Measurements from ENCODE around the gene CHAD. TPM values are rescaled to one million over a fixed set of nuclear protein-coding genes. Genes with fewer than 3 reads are reported as not detected.
A peak's percentile ranks its signal among the peaks of the same experiment; 100 is the strongest.
"Not testable (repeated sequence)": the region's sequence is repeated elsewhere in the genome, so short reads cannot be mapped to it uniquely, and the experiment has no call there.

The CHAD gene
- total RNA-seq, 1 donor from 2014 or later: 0.27 TPM

- intact Hi-C loops (cut with DNase I): no loop called here
- ATAC-seq (ENCODE audit: poor library complexity) (no peak), DNase-seq (no peak)
These were observed 23.6 kb downstream of the CHAD start for GRCh38 chr17:50444841-50445715.

DNA sequence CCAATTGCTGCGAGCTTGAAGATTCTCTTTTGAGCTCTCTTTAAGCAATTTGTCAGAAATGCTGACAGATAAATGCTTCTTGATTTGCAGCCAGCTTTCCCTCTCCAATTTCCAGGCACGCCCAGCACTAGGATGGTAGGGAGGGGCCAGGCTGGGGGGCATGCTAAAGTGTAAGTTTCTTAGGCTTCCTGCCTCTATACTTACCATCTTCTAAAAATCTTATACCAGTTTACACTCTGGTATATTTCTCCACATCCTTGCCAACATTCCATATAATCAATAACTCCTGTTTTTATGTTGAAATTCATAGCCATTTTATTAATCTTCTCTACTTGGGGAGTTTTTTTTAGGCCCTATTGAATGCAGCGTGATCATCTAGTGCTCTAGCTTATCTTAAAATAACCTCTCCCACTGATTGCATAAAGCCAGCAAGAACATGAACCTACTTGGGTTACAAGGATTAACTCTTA, 25.1 kb downstream of the CHAD start:
- intact Hi-C loops (cut with DNase I): no loop called here
- DNase-seq (no peak), ATAC-seq (ENCODE audit: poor library complexity) (peak; percentile 69)

- ATAC-seq (ENCODE audit: poor library complexity): no peak
- intact Hi-C loops (cut with DNase I): no loop called here
- DNase-seq: no peak
These were observed 27.5 kb downstream of the CHAD start for GRCh38 chr17:50440838-50441829.

- ATAC-seq (ENCODE audit: poor library complexity): no peak
- intact Hi-C loops (cut with DNase I): no loop called here
These were observed 28.4 kb downstream of the CHAD start for GRCh38 chr17:50440172-50440837.

DNA sequence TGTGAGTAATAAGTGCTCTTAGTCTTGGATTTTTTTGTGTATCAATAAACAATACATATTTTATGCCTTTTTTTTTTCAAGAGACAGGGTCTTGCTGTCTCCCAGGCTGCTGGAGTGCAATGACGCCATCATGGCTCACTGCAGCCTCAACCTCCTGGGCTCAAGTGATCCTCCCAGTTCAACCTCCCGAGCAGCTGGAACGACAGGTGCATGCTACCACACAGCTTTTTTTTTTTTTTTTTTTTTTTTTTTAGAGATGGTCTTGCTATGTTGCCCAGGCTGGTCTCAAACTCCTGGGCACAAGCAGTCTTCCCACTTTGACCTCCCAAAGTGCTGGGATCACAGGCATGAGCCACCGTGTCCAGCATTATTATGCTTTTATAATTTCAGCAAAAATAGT, 29.7 kb downstream of the CHAD start:
- DNase-seq: no peak
- no peak for ATAC-seq (ENCODE audit: poor library complexity)
- intact Hi-C loops (cut with DNase I): no loop called here

More at GRCh38 chr17:50440172-50440837, 28.4 kb downstream of the CHAD start:
- no peak for DNase-seq

- intact Hi-C loops (cut with DNase I): no loop called here
- ATAC-seq (ENCODE audit: poor library complexity): no peak
- DNase-seq: no peak
These were observed 31.3 kb downstream of the CHAD start for GRCh38 chr17:50437409-50437808.

DNA sequence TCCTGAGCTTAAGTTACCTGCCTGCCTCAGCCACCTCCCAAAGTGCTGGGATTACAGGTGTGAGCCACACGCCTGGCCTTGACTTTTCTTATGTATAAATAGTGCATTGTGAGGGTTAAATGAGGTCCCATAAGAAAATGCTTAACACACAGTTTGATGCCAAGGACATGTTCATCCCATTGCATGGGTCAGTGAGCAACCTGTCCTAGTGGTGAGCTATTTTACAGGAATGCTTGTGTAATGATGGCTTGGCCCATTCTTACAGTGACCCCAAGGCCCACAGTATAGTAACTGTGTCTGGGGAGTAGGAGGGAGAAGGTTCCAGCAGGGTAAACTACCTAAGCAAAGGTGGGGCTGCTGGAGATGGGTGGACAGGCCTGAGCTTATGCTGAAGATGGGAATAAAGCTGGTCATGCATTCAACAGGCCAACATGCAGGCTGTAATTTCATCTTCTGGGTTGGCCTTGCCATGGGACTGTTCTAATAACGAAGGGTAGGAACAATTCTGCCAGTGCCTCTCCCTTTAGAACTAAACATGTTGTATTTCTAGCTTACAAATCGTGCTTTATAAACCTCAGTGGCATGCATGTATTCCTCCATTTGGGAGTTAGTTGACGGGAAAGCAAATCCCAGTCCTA, 36.4 kb downstream of the CHAD start:
- DNase-seq (no peak), ATAC-seq (ENCODE audit: poor library complexity) (no peak)
- intact Hi-C loops (cut with DNase I): no loop called here

DNA sequence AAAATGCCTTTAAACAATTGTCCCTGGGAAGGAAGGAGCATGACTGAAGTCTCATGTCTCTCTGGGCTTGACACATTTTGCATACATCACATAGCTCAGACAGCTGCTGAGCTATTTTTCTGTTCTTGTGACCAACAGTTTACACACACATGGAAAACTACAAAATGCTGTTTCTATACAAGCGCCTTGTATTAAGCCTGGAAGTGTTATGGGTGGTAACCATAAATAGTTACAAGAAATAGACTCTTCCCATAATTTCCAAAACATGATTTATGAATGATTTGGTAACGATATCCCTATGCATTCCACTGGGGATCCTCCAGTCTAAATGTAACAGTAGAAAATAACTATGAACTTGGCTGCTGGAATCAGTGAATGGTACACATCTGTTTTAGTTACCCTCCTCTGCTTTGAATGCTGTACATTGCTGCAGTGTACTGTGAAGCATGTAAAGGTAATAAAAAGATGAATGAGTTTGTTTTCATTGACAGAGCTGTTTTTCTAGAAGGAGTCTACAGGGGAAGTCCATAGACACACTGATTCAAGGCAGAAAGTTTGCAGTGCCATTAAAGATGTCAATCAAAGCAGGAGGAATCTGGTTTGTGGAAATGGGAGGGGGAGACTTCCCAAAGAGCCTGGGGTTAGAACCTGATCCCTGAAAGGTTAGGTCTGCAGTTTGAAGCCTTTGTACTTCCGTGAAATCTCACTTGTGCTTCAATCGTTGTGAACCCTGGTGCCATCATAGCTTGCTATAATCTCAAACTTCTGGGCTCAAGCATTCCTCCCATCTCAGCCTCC, 37.7 kb downstream of the CHAD start:
- intact Hi-C loops (cut with DNase I): no loop called here
- DNase-seq (no peak), ATAC-seq (ENCODE audit: poor library complexity) (no peak)

- DNase-seq (no peak), ATAC-seq (ENCODE audit: poor library complexity) (no peak)
- intact Hi-C loops (cut with DNase I): no loop called here
These were observed 38.9 kb downstream of the CHAD start for GRCh38 chr17:50429793-50430192.

GRCh38 chr17:50428831-50429424, 39.8 kb downstream of the CHAD start:
- DNase-seq (no peak), ATAC-seq (ENCODE audit: poor library complexity) (no peak)
- intact Hi-C loops (cut with DNase I): no loop called here

DNA sequence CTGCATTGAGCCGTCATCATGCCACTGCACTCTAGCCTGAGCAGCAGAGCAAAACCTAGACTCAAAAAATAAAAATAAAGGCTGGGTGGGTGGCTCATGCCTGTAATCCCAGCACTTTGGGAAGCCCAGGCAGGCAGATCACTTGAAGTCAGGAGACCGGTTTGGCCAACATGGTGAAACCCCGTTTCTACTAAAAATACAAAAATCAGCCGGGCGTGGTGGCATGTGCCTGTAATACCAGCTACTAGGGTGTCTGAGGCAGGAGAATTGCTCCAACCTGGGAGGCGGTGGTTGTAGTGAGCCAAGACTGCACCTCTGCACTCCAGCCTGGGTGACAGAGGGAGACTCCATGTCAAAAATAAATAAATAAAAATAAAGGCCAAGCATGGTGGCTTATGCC, 40.6 kb downstream of the CHAD start:
- intact Hi-C loops (cut with DNase I); DNase-seq: not testable (repeated sequence)

DNA sequence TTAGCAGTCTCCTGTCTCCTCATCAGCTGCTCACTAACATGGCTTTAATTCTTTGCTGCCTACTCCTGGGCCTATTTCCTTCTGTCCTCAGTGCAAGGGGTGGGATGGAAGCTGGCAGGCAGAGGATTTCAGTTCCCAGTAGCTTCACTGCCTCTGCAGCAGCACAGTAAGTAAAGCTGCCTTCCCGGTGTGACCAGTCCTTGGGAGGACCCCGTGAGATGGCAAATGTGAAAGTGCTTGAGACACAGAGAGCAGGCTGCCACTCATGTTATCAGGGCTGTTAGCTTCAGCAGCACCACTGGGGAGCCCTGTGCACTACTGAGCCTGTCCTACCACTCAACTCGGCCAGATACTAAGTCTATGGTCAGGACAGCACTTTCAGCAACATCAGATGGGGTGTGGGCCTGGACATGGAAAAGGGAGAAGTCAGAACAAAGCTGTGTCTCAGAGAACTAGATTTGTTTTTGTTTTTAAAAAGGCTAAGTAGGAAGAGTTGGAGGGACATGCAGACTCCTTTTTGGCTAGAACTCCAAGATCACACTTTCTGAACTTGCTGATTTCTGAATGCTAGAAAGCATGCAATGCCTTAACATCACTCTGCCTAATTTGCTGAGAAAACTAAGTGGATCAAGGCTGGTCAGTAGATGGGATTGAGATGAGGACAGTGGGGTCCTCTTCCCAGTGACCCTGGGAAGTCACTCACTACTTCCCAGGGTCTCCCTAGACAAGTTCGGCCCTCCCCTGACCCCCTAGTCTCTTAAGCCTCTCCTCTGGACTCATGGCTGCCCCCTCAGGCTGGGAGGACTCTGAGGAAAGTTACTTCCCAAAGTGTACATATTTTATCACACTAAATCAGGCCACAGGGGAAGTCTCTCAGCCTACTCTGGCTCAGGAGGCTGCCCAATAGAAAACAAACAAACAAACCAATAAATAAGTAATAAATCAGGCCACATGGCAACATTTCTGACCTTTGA, 41.6 kb downstream of the CHAD start:
- ATAC-seq (ENCODE audit: poor library complexity) (peak; percentile 66), DNase-seq (peak; percentile 46)
- intact Hi-C loops (cut with DNase I): no loop called here

More for the DNA sequence above, 40.6 kb downstream of the CHAD start:
- ATAC-seq (ENCODE audit: poor library complexity): not testable (repeated sequence)

DNA sequence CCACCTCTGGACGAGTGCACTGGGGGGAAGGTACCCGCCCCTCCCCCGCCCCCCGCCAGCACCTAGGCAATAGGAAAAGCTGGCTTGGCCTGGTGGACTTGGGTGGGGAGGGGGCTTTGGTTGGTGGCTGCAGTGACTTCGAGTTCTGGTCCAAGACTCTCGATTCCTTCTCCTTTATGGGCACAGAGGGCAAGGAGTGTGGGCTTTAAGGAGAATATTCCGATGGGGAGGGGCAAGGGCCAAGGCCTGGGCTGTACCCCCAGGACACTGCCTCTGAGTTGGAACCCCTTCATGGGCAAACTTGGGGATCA, 42.3 kb downstream of the CHAD start:
- ATAC-seq (ENCODE audit: poor library complexity) (peak; percentile 17), DNase-seq (no peak)
- intact Hi-C loops (cut with DNase I): no loop called here

DNA sequence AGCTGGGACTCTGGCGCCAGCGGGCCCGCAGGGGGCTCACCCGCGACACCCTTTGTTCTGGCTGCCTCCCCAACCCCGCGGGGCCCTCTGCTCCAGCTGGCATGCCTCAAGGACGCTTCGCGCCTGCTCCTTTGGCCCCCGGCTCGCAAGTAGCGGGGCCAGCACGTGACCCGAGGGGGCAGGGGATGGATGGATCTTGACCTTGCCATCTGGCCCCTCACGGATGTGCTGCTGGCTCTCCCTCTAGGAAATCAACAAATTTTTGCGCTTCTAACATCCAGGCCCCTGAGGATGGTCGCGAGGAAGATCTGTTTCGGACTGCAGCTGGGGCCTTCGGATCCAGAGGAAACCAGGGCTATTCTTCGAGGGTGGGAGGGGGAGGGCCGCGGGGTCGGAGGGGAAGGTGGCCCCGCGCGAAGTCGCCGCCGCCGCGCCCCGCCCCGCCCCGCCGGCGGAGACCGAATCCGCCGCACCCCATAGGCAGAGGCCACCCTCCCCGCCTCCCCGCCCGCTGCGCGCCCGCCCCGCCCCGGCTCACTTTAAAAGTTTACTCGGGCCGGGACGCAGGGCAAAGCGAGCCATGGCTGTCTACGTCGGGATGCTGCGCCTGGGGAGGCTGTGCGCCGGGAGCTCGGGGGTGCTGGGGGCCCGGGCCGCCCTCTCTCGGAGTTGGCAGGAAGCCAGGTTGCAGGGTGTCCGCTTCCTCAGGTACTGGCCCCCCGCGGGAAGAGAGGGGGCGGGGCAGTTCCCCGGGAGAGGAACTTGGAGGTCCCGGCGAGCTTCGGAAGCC, 42.8 kb downstream of the CHAD start, which contains the start of gene ACSF2:
Gene ACSF2 (plus strand): TSS at position 537 of the 790 bp plus-strand sequence. CDS start 44 bp downstream, at position 581.
- intact Hi-C loops (cut with DNase I): no loop called here
- peak; percentile 94 for ATAC-seq (ENCODE audit: poor library complexity)
- DNase-seq: peak; percentile 85

GRCh38 chr17:50424996-50425681, 43.5 kb downstream of the CHAD start:
- DNase-seq (peak; percentile 44), ATAC-seq (ENCODE audit: poor library complexity) (no peak)
- intact Hi-C loops (cut with DNase I): no loop called here

Data from Right ventricle myocardium superior (tissue), 1 donor.